H1 (cell line): ENCODE data around the gene PDE4D. TPM values are rescaled to one million over a fixed set of nuclear protein-coding genes. Genes with fewer than 3 reads are reported as not detected.

ENCODE experiments used
- CTCF ChIA-PET: fragments of 300-600 bp; sonication (Branson Sonifier 250); formaldehyde crosslinking; loops from one replicate; lab custom pipeline; 2021; ENCODE audit not compliant: partially characterized antibody; lab: Charles Lee
- POLR2A ChIA-PET: fragments of 300-600 bp; sonication (Branson Sonifier 250); formaldehyde crosslinking; loops from one replicate; lab custom pipeline; 2021; ENCODE audit warnings: inconsistent platforms; ENCODE audit not compliant: partially characterized antibody; lab: Charles Lee
- DNase-seq, 2 experiments: peaks; one replicate each; pipeline versions ENCODE4 v3.0.0 to v3.0.0-alpha.2; 2010 to 2022; ENCODE audit warnings: low spot score in 2 of 2, low read depth in 1 of 2, mixed read lengths in 1 of 2
- FAIRE-seq: peaks from 2 replicates; lab custom pipeline; 2011; peaks lifted over from hg19 to GRCh38; lab: Jason Lieb, UNC
- H2AFZ ChIP-seq: 2 replicates; pipeline ENCODE4 v1.8.1; 2012; ENCODE audit warnings: low read length, inconsistent platforms
- H2AK5ac ChIP-seq: 2 replicates; pipeline ENCODE4 v1.6.1; 2013; ENCODE audit warnings: low read depth, low read length
- H2BK120ac ChIP-seq: replicated peaks from 2 replicates; pipeline ENCODE3; 2013; ENCODE audit warnings: low read depth, low read length, inconsistent platforms
- H2BK12ac ChIP-seq: 2 replicates; pipeline ENCODE4 v1.6.1; 2013; ENCODE audit warnings: low read depth, low read length
- H2BK15ac ChIP-seq: 2 replicates; pipeline ENCODE4 v1.6.1; 2013; ENCODE audit warnings: low read length
- H2BK20ac ChIP-seq: 2 replicates; pipeline ENCODE4 v1.6.1; 2013; ENCODE audit warnings: low read length
- H2BK5ac ChIP-seq: 2 replicates; pipeline ENCODE4 v1.6.1; 2013; ENCODE audit warnings: low read depth, low read length
- H3K14ac ChIP-seq: 2 replicates; pipeline ENCODE4 v1.6.1; 2013; ENCODE audit warnings: inconsistent platforms; ENCODE audit not compliant: insufficient read length
- H3K18ac ChIP-seq: 2 replicates; pipeline ENCODE4 v1.6.1; 2013; ENCODE audit warnings: low read length; ENCODE audit errors: extremely low read depth
- H3K23ac ChIP-seq: 2 replicates; pipeline ENCODE4 v1.6.1; 2013; ENCODE audit warnings: inconsistent platforms; ENCODE audit not compliant: insufficient read length
- H3K23me2 ChIP-seq: 2 replicates; pipeline ENCODE4 v1.6.1; 2013; ENCODE audit warnings: low read depth, low read length
- H3K27ac ChIP-seq: 2 replicates; pipeline ENCODE4 v1.6.1; 2011; ENCODE audit warnings: low read depth, low read length, inconsistent platforms
- H3K27me3 ChIP-seq, 4 experiments: replicated peaks in 1 of 4; 1 replicate in 1 of 4; 2 replicates in 3 of 4; pipeline versions ENCODE4 v1.6.1 to v1.8.1; 2011 to 2013; ENCODE audit warnings: low read length in 3 of 4, mild to moderate bottlenecking in 3 of 4, inconsistent platforms in 2 of 4, mixed read lengths in 2 of 4, moderate library complexity in 1 of 4; ENCODE audit not compliant: control insufficient read depth in 3 of 4, insufficient read depth in 3 of 4; ENCODE audit errors: extremely low read depth in 1 of 4
- H3K36me3 ChIP-seq, 4 experiments: 2 replicates each; pipeline versions ENCODE4 v1.6.1 to v1.8.1; 2011 to 2013; ENCODE audit warnings: mild to moderate bottlenecking in 4 of 4, low read length in 3 of 4, moderate library complexity in 2 of 4, control low read depth in 1 of 4, inconsistent platforms in 1 of 4; ENCODE audit not compliant: insufficient read depth in 4 of 4, control insufficient read depth in 2 of 4
- H3K4ac ChIP-seq: replicated peaks from 2 replicates; pipeline ENCODE3; 2013; ENCODE audit warnings: low read length, low read depth, mixed read lengths, inconsistent platforms; ENCODE audit not compliant: insufficient read length
- H3K4me1 ChIP-seq, 4 experiments: replicated peaks in 1 of 4; 1 replicate in 1 of 4; 2 replicates in 3 of 4; pipeline versions ENCODE4 v1.6.1 to v1.8.1; 2011 to 2013; ENCODE audit warnings: low read length in 3 of 4, inconsistent platforms in 2 of 4, mixed read lengths in 1 of 4; ENCODE audit not compliant: insufficient read depth in 4 of 4, control insufficient read depth in 3 of 4
- H3K4me2 ChIP-seq, 2 experiments: 2 replicates each; pipeline versions ENCODE4 v1.6.1 to v1.8.1; 2011 to 2013; ENCODE audit warnings: low read depth in 2 of 2, low read length in 2 of 2, control low read depth in 1 of 2, inconsistent platforms in 1 of 2, mild to moderate bottlenecking in 1 of 2; ENCODE audit not compliant: insufficient read depth in 1 of 2
- H3K4me3 ChIP-seq, 4 experiments: fragments of 200-600, 300-600 bp in 1 of 4; sonication (generic), shearing (Covaris generic), sonication (Bioruptor Twin) in 1 of 4; 2 replicates each; pipeline versions ENCODE4 v1.5.1 to v1.8.1; 2011 to 2016; ENCODE audit warnings: low read length in 4 of 4, low read depth in 3 of 4, control low read depth in 2 of 4, inconsistent platforms in 2 of 4, mild to moderate bottlenecking in 2 of 4, mixed read lengths in 1 of 4, moderate library complexity in 1 of 4; ENCODE audit not compliant: insufficient read depth in 2 of 4; ENCODE audit errors: extremely low read depth in 1 of 4
- H3K56ac ChIP-seq: replicated peaks from 2 replicates; pipeline ENCODE3; 2013; ENCODE audit warnings: low read depth, mild to moderate bottlenecking, mixed read lengths, low read length, inconsistent platforms; ENCODE audit not compliant: insufficient read length
- H3K79me1 ChIP-seq: 2 replicates; pipeline ENCODE4 v1.6.1; 2013; ENCODE audit warnings: low read depth, low read length, control low read depth
- H3K79me2 ChIP-seq, 2 experiments: 2 replicates each; pipeline versions ENCODE4 v1.6.1 to v1.8.1; 2012 to 2013; ENCODE audit warnings: low read length in 2 of 2, mild to moderate bottlenecking in 2 of 2, inconsistent platforms in 1 of 2; ENCODE audit not compliant: insufficient read depth in 2 of 2, control insufficient read depth in 1 of 2
- H3K9ac ChIP-seq, 4 experiments: replicated peaks in 1 of 4; 1 replicate in 1 of 4; 2 replicates in 3 of 4; pipeline versions ENCODE4 v1.6.1 to v1.8.1; 2011 to 2013; ENCODE audit warnings: low read depth in 3 of 4, low read length in 3 of 4, control low read depth in 2 of 4, mild to moderate bottlenecking in 2 of 4, moderate library complexity in 2 of 4, inconsistent platforms in 1 of 4; ENCODE audit errors: extremely low read depth in 1 of 4
- H3K9me3 ChIP-seq, 2 experiments: 2 replicates each; pipeline versions ENCODE4 v1.6.1 to v1.8.1; 2012 to 2013; ENCODE audit warnings: mild to moderate bottlenecking in 2 of 2, moderate library complexity in 2 of 2, control low read depth in 1 of 2, inconsistent platforms in 1 of 2, low read depth in 1 of 2, low read length in 1 of 2, mixed read lengths in 1 of 2; ENCODE audit not compliant: insufficient read depth in 2 of 2
- H4K20me1 ChIP-seq, 2 experiments: replicated peaks in 1 of 2; 2 replicates each; pipeline versions ENCODE3 to v1.8.1; 2011 to 2013; ENCODE audit warnings: inconsistent platforms in 2 of 2, low read length in 2 of 2, mild to moderate bottlenecking in 1 of 2; ENCODE audit not compliant: insufficient read depth in 2 of 2, control insufficient read depth in 1 of 2
- H4K5ac ChIP-seq: 2 replicates; pipeline ENCODE4 v1.6.1; 2013; ENCODE audit warnings: low read length, low read depth, mixed read lengths, inconsistent platforms; ENCODE audit not compliant: insufficient read length
- H4K8ac ChIP-seq: 2 replicates; pipeline ENCODE4 v1.8.0; 2013; ENCODE audit warnings: mild to moderate bottlenecking, moderate library complexity, low read length, inconsistent platforms; ENCODE audit not compliant: insufficient read depth; ENCODE audit errors: extremely low read depth
- H4K91ac ChIP-seq: replicated peaks from 2 replicates; pipeline ENCODE3; 2013; ENCODE audit warnings: low read length, mixed read lengths, inconsistent platforms; ENCODE audit not compliant: insufficient read length
- CEBPB ChIP-seq: IDR thresholded peaks from 2 replicates; pipeline ENCODE4 v1.6.1; 2012; ENCODE audit warnings: low read depth, low read length
- E2F6 ChIP-seq: IDR thresholded peaks from 2 replicates; pipeline ENCODE4 v1.6.1; 2012; ENCODE audit warnings: inconsistent platforms
- FOSL1 ChIP-seq: IDR thresholded peaks from 2 replicates; pipeline ENCODE4 v1.6.1; 2011; ENCODE audit warnings: mild to moderate bottlenecking, low read depth, low read length, moderate library complexity; ENCODE audit not compliant: insufficient read depth
- MAFK ChIP-seq: IDR thresholded peaks from 2 replicates; pipeline ENCODE4 v1.6.1; 2012; ENCODE audit warnings: low read depth, mild to moderate bottlenecking, improper control_type of control experiment, low read length
- PHF8 ChIP-seq: fragments of 200-600 bp; sonication (generic); conservative IDR thresholded peaks from 2 replicates; pipeline ENCODE4 v1.7.1; 2012; ENCODE audit warnings: low read depth, mild to moderate bottlenecking, inconsistent platforms, low read length, moderate library complexity
- POU5F1 ChIP-seq: IDR thresholded peaks from 2 replicates; pipeline ENCODE4 v1.6.1; 2011; ENCODE audit warnings: low read depth, mild to moderate bottlenecking, low read length, moderate library complexity
- RFX5 ChIP-seq: IDR thresholded peaks from 2 replicates; pipeline ENCODE4 v1.6.1; 2011; ENCODE audit warnings: low read depth, low read length, improper control_type of control experiment, borderline replicate concordance
- SIN3A ChIP-seq, 2 experiments: IDR thresholded peaks in 1 of 2; conservative IDR thresholded peaks in 1 of 2; 2 replicates each; pipeline ENCODE4 v1.6.1; 2011 to 2012; ENCODE audit warnings: low read length in 2 of 2, improper control_type of control experiment in 1 of 2, low read depth in 1 of 2, mild to moderate bottlenecking in 1 of 2
- SRF ChIP-seq: IDR thresholded peaks from 2 replicates; pipeline ENCODE4 v1.6.1; 2011; ENCODE audit warnings: mild to moderate bottlenecking, low read depth, low read length, moderate library complexity
- TAF1 ChIP-seq: IDR thresholded peaks from 2 replicates; pipeline ENCODE4 v1.6.1; 2011; ENCODE audit warnings: mild to moderate bottlenecking, low read depth, low read length
- YY1 ChIP-seq: IDR thresholded peaks from 2 replicates; pipeline ENCODE4 v1.6.1; 2011; ENCODE audit warnings: low read depth, mild to moderate bottlenecking, low read length
- WGBS, 2 experiments: shearing (Covaris generic) in 1 of 2; methylation state at CpG; one replicate each; pipeline versions ENCODE4 v1.1.6 to v1.1.7; 2013 to 2015; ENCODE audit warnings: low lambda C conversion rate in 2 of 2, mixed read lengths in 2 of 2, inconsistent platforms in 1 of 2, low coverage in 1 of 2, missing lambda C conversion rate in 1 of 2; ENCODE audit not compliant: insufficient replicate concordance in 2 of 2, insufficient coverage in 1 of 2, insufficient read length in 1 of 2; ENCODE audit errors: extremely low coverage in 1 of 2, missing lambda C conversion rate in 1 of 2; 5-methylcytosine and 5-hydroxymethylcytosine counted together
- polyA plus RNA-seq, 7 experiments: library from polyadenylated mRNA; depleted of rRNA in 3 of 7; stranded (reverse) in 5 of 7; unstranded in 2 of 7; fragments of >200 nt in 5 of 7; fragments of 200-250 nt in 2 of 7; gene quantifications; 1 replicate in 5 of 7; 2 replicates in 1 of 7; 4 replicates in 1 of 7; pipeline versions ENCODE4 v1.2.1 to v1.2.3, GENCODE V29; 2011 to 2013; ENCODE audit warnings: missing spikeins in 2 of 7, mixed read lengths in 2 of 7
- total RNA-seq: library from RNA; stranded (reverse); fragmentation: NEBNext Ultra II Directional; extraction: Animal tissue kit (Norgen Biotek cat#: 25700); gene quantifications from 2 replicates; pipeline ENCODE4 v1.2.1, GENCODE V29; 2021

The PDE4D gene
- total and polyA plus RNA-seq, 2 of the 8 experiments (the other 6 are each of a cell fraction or from before 2014, with no cell fraction given), result 2.3 to 3.7 TPM

- no peak overlapping the region for H3K18ac ChIP-seq
- no peak overlapping the region for H2BK120ac ChIP-seq
- H4K20me1 ChIP-seq, result no peaks in the 10 kb centered on the region
- H2BK15ac ChIP-seq, result no peak overlapping the region
- no peak for DNase-seq
- no peaks in the 10 kb centered on the region for H3K79me1 ChIP-seq
- no peak overlapping the region for H3K23ac ChIP-seq
- H3K27ac ChIP-seq, result no peak overlapping the region
- H3K4ac ChIP-seq, result no peak overlapping the region
- no peak overlapping the region for H4K91ac ChIP-seq
- no peak overlapping the region for H3K4me2 ChIP-seq
- H2BK5ac ChIP-seq, result no peak overlapping the region
- no peak for FAIRE-seq
- POLR2A ChIA-PET, result no interaction called here
- no peaks in the 10 kb centered on the region for H3K9me3 ChIP-seq
- no peak overlapping the region for H4K5ac ChIP-seq
- H3K4me3 ChIP-seq, result no peak overlapping the region
- no peaks in the 10 kb centered on the region for H3K36me3 ChIP-seq
- no peak overlapping the region for H2BK12ac ChIP-seq
- no peak overlapping the region for H3K14ac ChIP-seq
- H3K79me2 ChIP-seq, result no peaks in the 10 kb centered on the region
- no peaks in the 10 kb centered on the region for H3K27me3 ChIP-seq
- H2AK5ac ChIP-seq, result no peak overlapping the region
- 88% methylated on average over 3 of the region's 3 CpGs; no CpG with 5 or more reads in 1 of the 2 experiments for whole genome bisulfite sequencing, 2 experiments
- no peak overlapping the region for H3K56ac ChIP-seq
- no peak overlapping the region for H2AFZ ChIP-seq
- H2BK20ac ChIP-seq, result no peak overlapping the region
- H3K23me2 ChIP-seq, result no peaks in the 10 kb centered on the region
- no peak overlapping the region for H4K8ac ChIP-seq
- H3K4me1 ChIP-seq, result peaks cover 0 to 3% (median 0%) of the 10 kb centered on the region in 4 experiments; a peak in 1 of 7 replicates
- CTCF ChIA-PET, result interaction anchor here (1.2 to 1.3 kb wide), 2 partner anchors 97 to 129 kb away, joined by 3 read pairs; no protein-coding TSS in a partner anchor
- no peak overlapping the region for H3K9ac ChIP-seq
- TF ChIP-seq PHF8 (no peak), CEBPB (no peak), YY1 (no peak), POU5F1 (no peak), TAF1 (no peak), E2F6 (no peak), FOSL1 (no peak), SRF (no peak), RFX5 (no peak), SIN3A (conservative IDR thresholded peaks at IDR 0.05 in 1 of 2, IDR thresholded peaks at IDR 0.05 in 1 of 2; ENCODE audit: low read depth in 1 of 2, low read length in 2 of 2) (no peak), MAFK (no peak)
Observed at GRCh38 chr5:59238126-59238902, 655.2 kb downstream of the PDE4D start.
